ENCODE data around the gene PTPRG.

DNA sequence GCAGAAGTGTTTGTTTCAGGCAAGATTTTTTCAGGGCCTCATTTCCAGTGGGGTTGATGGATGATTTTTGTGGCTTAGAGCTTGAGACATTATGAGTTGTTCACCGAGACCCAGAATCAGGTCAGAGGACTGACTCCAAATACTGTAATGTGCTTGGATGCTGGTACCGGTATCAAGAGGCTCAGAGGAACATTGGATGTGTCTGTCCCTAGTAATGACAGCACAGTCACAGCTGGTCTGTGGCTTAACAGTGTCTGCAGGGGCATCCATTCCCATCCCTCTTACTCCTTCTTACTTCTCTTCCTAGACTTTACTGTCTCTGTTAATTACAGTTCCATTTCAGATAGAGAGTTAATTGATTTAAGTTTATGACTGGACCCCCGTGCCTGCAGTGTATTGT is 107.8 kb downstream of the PTPRG start:
- TF ChIP-seq EZH2 (IDR thresholded peaks at IDR 0.05; ENCODE audit: borderline replicate concordance) (no peak), EZH2phosphoT487 (IDR thresholded peaks at IDR 0.05; ENCODE audit: low read depth, severe bottlenecking, unreplicated experiment) (no peak)
- TF ChIP-seq, protein P1, sequence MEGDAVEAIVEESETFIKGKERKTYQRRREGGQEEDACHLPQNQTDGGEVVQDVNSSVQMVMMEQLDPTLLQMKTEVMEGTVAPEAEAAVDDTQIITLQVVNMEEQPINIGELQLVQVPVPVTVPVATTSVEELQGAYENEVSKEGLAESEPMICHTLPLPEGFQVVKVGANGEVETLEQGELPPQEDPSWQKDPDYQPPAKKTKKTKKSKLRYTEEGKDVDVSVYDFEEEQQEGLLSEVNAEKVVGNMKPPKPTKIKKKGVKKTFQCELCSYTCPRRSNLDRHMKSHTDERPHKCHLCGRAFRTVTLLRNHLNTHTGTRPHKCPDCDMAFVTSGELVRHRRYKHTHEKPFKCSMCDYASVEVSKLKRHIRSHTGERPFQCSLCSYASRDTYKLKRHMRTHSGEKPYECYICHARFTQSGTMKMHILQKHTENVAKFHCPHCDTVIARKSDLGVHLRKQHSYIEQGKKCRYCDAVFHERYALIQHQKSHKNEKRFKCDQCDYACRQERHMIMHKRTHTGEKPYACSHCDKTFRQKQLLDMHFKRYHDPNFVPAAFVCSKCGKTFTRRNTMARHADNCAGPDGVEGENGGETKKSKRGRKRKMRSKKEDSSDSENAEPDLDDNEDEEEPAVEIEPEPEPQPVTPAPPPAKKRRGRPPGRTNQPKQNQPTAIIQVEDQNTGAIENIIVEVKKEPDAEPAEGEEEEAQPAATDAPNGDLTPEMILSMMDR (IDR thresholded peaks at IDR 0.05; ENCODE audit: poor library complexity), result no peak
